Activated CD4-positive, alpha-beta T cell treated with anti-CD3 and anti-CD28 coated beads, Interleukin-2, amount 10 ng/mL, durations not matched to agents 24 days and 14 days (primary cell): Measurements from ENCODE around the gene OSBPL10. TPM values are rescaled to one million over a fixed set of nuclear protein-coding genes. Genes with fewer than 3 reads are reported as not detected.
A peak's percentile ranks its signal among the peaks of the same experiment; 100 is the strongest.

ENCODE experiments used
- DNase-seq: peaks from one replicate; pipeline ENCODE4 v3.0.0; 2022
- H3K27ac Mint-ChIP-seq: one replicate; pipeline ENCODE4 v1.8.0; 2022; ENCODE audit warnings: mild to moderate bottlenecking, mixed read lengths
- H3K27me3 Mint-ChIP-seq: one replicate; pipeline ENCODE4 v1.8.0; 2022; ENCODE audit warnings: mixed read lengths
- H3K36me3 Mint-ChIP-seq: one replicate; pipeline ENCODE4 v1.8.0; 2022; ENCODE audit warnings: low read depth, mild to moderate bottlenecking, mixed read lengths
- H3K4me1 Mint-ChIP-seq: one replicate; pipeline ENCODE4 v1.8.0; 2021; ENCODE audit warnings: mixed read lengths
- H3K4me3 Mint-ChIP-seq: one replicate; pipeline ENCODE4 v1.8.0; 2022; ENCODE audit warnings: mild to moderate bottlenecking, moderate library complexity, mixed read lengths
- H3K9me3 Mint-ChIP-seq: one replicate; pipeline ENCODE4 v1.8.0; 2021; ENCODE audit warnings: mixed read lengths
- intact Hi-C: fragments of 100-400 bp; cut with micrococcal nuclease; formaldehyde crosslinking; loops from one replicate; pipeline ENCODE4 v1.15.1; 2023
- total RNA-seq: library from RNA; stranded (reverse); gene quantifications from 2 replicates; pipeline ENCODE4 v1.2.3, GENCODE V29; 2022

OSBPL10 gene
- total RNA-seq, 1 donor from 2014 or later: 14.5 TPM

GRCh38 chr3:31978553-31978952 lies 2.5 kb downstream of the OSBPL10 start:
- intact Hi-C loops: loop anchor here (2.0 to 10.0 kb wide), 4 partner anchors 18 to 694 kb away; no protein-coding TSS in a partner anchor
- Mint-ChIP-seq H3K36me3 (peaks cover 12% of the 10 kb centered on the region), H3K4me1 (peaks cover 28% of the 10 kb centered on the region), H3K9me3 (peaks cover 7% of the 10 kb centered on the region), H3K27me3 (peaks cover 19% of the 10 kb centered on the region), H3K27ac (peak overlapping the region; percentile 26), H3K4me3 (peak overlapping the region; percentile 67)
- no peak for DNase-seq

GRCh38 chr3:31977736-31978135 lies 3.3 kb downstream of the OSBPL10 start:
- intact Hi-C loops: loop anchor here (2.0 to 10.0 kb wide), 4 partner anchors 19 to 693 kb away; no protein-coding TSS in a partner anchor
- peaks cover 28% of the 10 kb centered on the region for H3K4me1 Mint-ChIP-seq
- H3K27ac Mint-ChIP-seq: no peak overlapping the region
- DNase-seq: no peak
- peaks cover 18% of the 10 kb centered on the region for H3K27me3 Mint-ChIP-seq
- no peak overlapping the region for H3K4me3 Mint-ChIP-seq
- H3K36me3 Mint-ChIP-seq: peaks cover 12% of the 10 kb centered on the region
- H3K9me3 Mint-ChIP-seq: peaks cover 7% of the 10 kb centered on the region

GRCh38 chr3:31976302-31976701 lies 4.8 kb downstream of the OSBPL10 start:
- H3K4me3 Mint-ChIP-seq: no peak overlapping the region

GRCh38 chr3:31974964-31975363 lies 6.1 kb downstream of the OSBPL10 start:
- intact Hi-C loops: loop anchor here (10.0 kb wide), 1 partner anchor 690 kb away; no protein-coding TSS in a partner anchor
- H3K4me3 Mint-ChIP-seq: no peak overlapping the region
- DNase-seq: no peak
- H3K27me3 Mint-ChIP-seq: peaks cover 7% of the 10 kb centered on the region
- H3K36me3 Mint-ChIP-seq: peaks cover 12% of the 10 kb centered on the region
- peaks cover 7% of the 10 kb centered on the region for H3K9me3 Mint-ChIP-seq
- H3K27ac Mint-ChIP-seq: no peak overlapping the region
- peaks cover 23% of the 10 kb centered on the region for H3K4me1 Mint-ChIP-seq

More at GRCh38 chr3:31976302-31976701, 4.8 kb downstream of the OSBPL10 start:
- H3K27me3 Mint-ChIP-seq: peaks cover 10% of the 10 kb centered on the region
- DNase-seq: no peak
- no peak overlapping the region for H3K27ac Mint-ChIP-seq
- intact Hi-C loops: loop anchor here (10.0 kb wide), 1 partner anchor 692 kb away; no protein-coding TSS in a partner anchor
- peaks cover 12% of the 10 kb centered on the region for H3K36me3 Mint-ChIP-seq
- peaks cover 7% of the 10 kb centered on the region for H3K9me3 Mint-ChIP-seq
- peaks cover 27% of the 10 kb centered on the region for H3K4me1 Mint-ChIP-seq

- no peak for DNase-seq
- Mint-ChIP-seq H3K27ac (no peak overlapping the region), H3K4me3 (no peak overlapping the region), H3K4me1 (peaks cover 20% of the 10 kb centered on the region), H3K36me3 (peaks cover 12% of the 10 kb centered on the region), H3K27me3 (peaks cover 7% of the 10 kb centered on the region), H3K9me3 (peaks cover 7% of the 10 kb centered on the region)
- intact Hi-C loops: loop anchor here (10.0 kb wide), 1 partner anchor 690 kb away; no protein-coding TSS in a partner anchor
Observed at GRCh38 chr3:31974471-31974870, 6.6 kb downstream of the OSBPL10 start.

- peaks cover 7% of the 10 kb centered on the region for H3K9me3 Mint-ChIP-seq
- peaks cover 15% of the 10 kb centered on the region for H3K4me1 Mint-ChIP-seq
- no peak overlapping the region for H3K27ac Mint-ChIP-seq
- no peak overlapping the region for H3K4me3 Mint-ChIP-seq
- H3K36me3 Mint-ChIP-seq: peaks cover 12% of the 10 kb centered on the region
- DNase-seq: no peak
- H3K27me3 Mint-ChIP-seq: peaks cover 5% of the 10 kb centered on the region
- intact Hi-C loops: loop anchor here (10.0 kb wide), 1 partner anchor 689 kb away; no protein-coding TSS in a partner anchor
Observed at GRCh38 chr3:31973837-31974236, 7.2 kb downstream of the OSBPL10 start.

GRCh38 chr3:31973081-31973480 lies 8.0 kb downstream of the OSBPL10 start:
- no peak for DNase-seq
- Mint-ChIP-seq H3K4me1 (peaks cover 11% of the 10 kb centered on the region), H3K9me3 (peaks cover 7% of the 10 kb centered on the region), H3K4me3 (no peak overlapping the region), H3K27ac (no peak overlapping the region), H3K36me3 (peaks cover 11% of the 10 kb centered on the region), H3K27me3 (peaks cover 4% of the 10 kb centered on the region)
- intact Hi-C loops: loop anchor here (10.0 kb wide), 1 partner anchor 688 kb away; no protein-coding TSS in a partner anchor

- H3K4me3 Mint-ChIP-seq: no peak overlapping the region
- H3K27ac Mint-ChIP-seq: no peak overlapping the region
- peaks cover 3% of the 10 kb centered on the region for H3K36me3 Mint-ChIP-seq
- no peaks in the 10 kb centered on the region for H3K9me3 Mint-ChIP-seq
- no peaks in the 10 kb centered on the region for H3K27me3 Mint-ChIP-seq
- peaks cover 4% of the 10 kb centered on the region for H3K4me1 Mint-ChIP-seq
- no peak for DNase-seq
- intact Hi-C loops: loop anchor here (10.0 kb wide), 1 partner anchor 687 kb away; no protein-coding TSS in a partner anchor
Observed at GRCh38 chr3:31971607-31972006, 9.5 kb downstream of the OSBPL10 start.

- intact Hi-C loops: no loop called here
- Mint-ChIP-seq H3K36me3 (no peaks in the 10 kb centered on the region), H3K27me3 (no peaks in the 10 kb centered on the region), H3K27ac (no peak overlapping the region), H3K4me1 (peaks cover 4% of the 10 kb centered on the region), H3K9me3 (peaks cover under 1% of the 10 kb centered on the region), H3K4me3 (no peak overlapping the region)
- no peak for DNase-seq
Observed at GRCh38 chr3:31968927-31969418, 12.1 kb downstream of the OSBPL10 start.

- DNase-seq: no peak
- peaks cover 3% of the 10 kb centered on the region for H3K9me3 Mint-ChIP-seq
- peaks cover 4% of the 10 kb centered on the region for H3K4me1 Mint-ChIP-seq
- intact Hi-C loops: no loop called here
- no peak overlapping the region for H3K4me3 Mint-ChIP-seq
- no peaks in the 10 kb centered on the region for H3K36me3 Mint-ChIP-seq
- H3K27me3 Mint-ChIP-seq: no peaks in the 10 kb centered on the region
- H3K27ac Mint-ChIP-seq: no peak overlapping the region
Observed at GRCh38 chr3:31968369-31968926, 12.6 kb downstream of the OSBPL10 start.

GRCh38 chr3:31967592-31967991 lies 13.5 kb downstream of the OSBPL10 start:
- no peaks in the 10 kb centered on the region for H3K36me3 Mint-ChIP-seq
- no peak for DNase-seq
- H3K27me3 Mint-ChIP-seq: no peaks in the 10 kb centered on the region
- H3K9me3 Mint-ChIP-seq: peaks cover 3% of the 10 kb centered on the region
- no peak overlapping the region for H3K27ac Mint-ChIP-seq
- H3K4me1 Mint-ChIP-seq: peaks cover 9% of the 10 kb centered on the region
- H3K4me3 Mint-ChIP-seq: no peak overlapping the region
- intact Hi-C loops: no loop called here

GRCh38 chr3:31966978-31967591 lies 14.0 kb downstream of the OSBPL10 start:
- H3K4me1 Mint-ChIP-seq: peaks cover 5% of the 10 kb centered on the region
- no peak overlapping the region for H3K4me3 Mint-ChIP-seq
- intact Hi-C loops: no loop called here
- no peaks in the 10 kb centered on the region for H3K36me3 Mint-ChIP-seq
- DNase-seq: no peak
- no peaks in the 10 kb centered on the region for H3K27me3 Mint-ChIP-seq
- H3K27ac Mint-ChIP-seq: no peak overlapping the region
- H3K9me3 Mint-ChIP-seq: peaks cover 3% of the 10 kb centered on the region

GRCh38 chr3:31962801-31963205 lies 18.3 kb downstream of the OSBPL10 start:
- H3K4me1 Mint-ChIP-seq: peaks cover 9% of the 10 kb centered on the region
- no peak overlapping the region for H3K4me3 Mint-ChIP-seq
- no peaks in the 10 kb centered on the region for H3K36me3 Mint-ChIP-seq
- H3K27me3 Mint-ChIP-seq: no peaks in the 10 kb centered on the region
- H3K27ac Mint-ChIP-seq: peak overlapping the region; percentile 39
- H3K9me3 Mint-ChIP-seq: peaks cover 3% of the 10 kb centered on the region
- intact Hi-C loops: no loop called here
- DNase-seq: no peak

- no peak overlapping the region for H3K4me3 Mint-ChIP-seq
- no peaks in the 10 kb centered on the region for H3K27me3 Mint-ChIP-seq
- H3K36me3 Mint-ChIP-seq: no peaks in the 10 kb centered on the region
- no peak for DNase-seq
- no peak overlapping the region for H3K27ac Mint-ChIP-seq
- H3K4me1 Mint-ChIP-seq: peaks cover 9% of the 10 kb centered on the region
- intact Hi-C loops: no loop called here
- peaks cover 3% of the 10 kb centered on the region for H3K9me3 Mint-ChIP-seq
Observed at GRCh38 chr3:31960793-31961431, 20.1 kb downstream of the OSBPL10 start.
